ENCODE measurements around the gene MACROH2A1. TPM values are rescaled to one million over a fixed set of nuclear protein-coding genes. Genes with fewer than 3 reads are reported as not detected.

Gene MACROH2A1
- total and polyA plus RNA-seq, 9 of the 15 experiments (the other 6 are each of a cell fraction or from before 2014, with no cell fraction given), result 44.9 to 289 (median 193) TPM

- peaks cover 93% of the 10 kb centered on the region for H3K36me3 ChIP-seq (ENCODE audit: control insufficient read depth, insufficient read depth, low read length)
- 92% methylated on average over 2 of the region's 2 CpGs for WGBS (ENCODE audit: insufficient coverage, low coverage, missing lambda C conversion rate)
- TF ChIP-seq RB1 (IDR thresholded peaks at IDR 0.05; ENCODE audit: low read depth) (no peak), KLF1 (tag; IDR thresholded peaks at IDR 0.05) (no peak), HCFC1 (IDR thresholded peaks at IDR 0.05; ENCODE audit: low read depth, low read length) (no peak), SRSF7 (optimal IDR thresholded peaks at IDR 0.05; ENCODE audit: low read depth, low read length) (no peak), SMARCA5 (IDR thresholded peaks at IDR 0.05) (no peak), ZNF707 (CRISPR knock-in tag; conservative IDR thresholded peaks at IDR 0.05) (no peak), MNT (conservative IDR thresholded peaks at IDR 0.05) (no peak), NFIC (IDR thresholded peaks at IDR 0.05) (no peak), FOXO4 (CRISPR knock-in tag; IDR thresholded peaks at IDR 0.05) (no peak), NFE2L1 (tag; IDR thresholded peaks at IDR 0.05; ENCODE audit: borderline replicate concordance, low read depth) (no peak), SMC3 (conservative IDR thresholded peaks at IDR 0.05; ENCODE audit: insufficient read depth, low read depth, low read length) (no peak), PHB2 (IDR thresholded peaks at IDR 0.05; ENCODE audit: low read depth) (no peak), CEBPB (tag; IDR thresholded peaks at IDR 0.05) (no peak), POLR2G (IDR thresholded peaks at IDR 0.05; ENCODE audit: low read depth, low read length) (no peak), ZNF175 (CRISPR knock-in tag; IDR thresholded peaks at IDR 0.05; ENCODE audit: low read depth) (no peak), ZNF449 (CRISPR knock-in tag; IDR thresholded peaks at IDR 0.05) (no peak), ZNF695 (CRISPR knock-in tag; IDR thresholded peaks at IDR 0.05) (no peak), POLR2A (conservative IDR thresholded peaks at IDR 0.05) (no peak)
- no peak overlapping the region for H3K9ac ChIP-seq (ENCODE audit: insufficient read depth in 1 of 2, low read depth in 2 of 2, low read length in 2 of 2)
- no TSS peak for BruUV-seq (replicated peaks)
- H3K9me1 ChIP-seq (ENCODE audit: control insufficient read depth, insufficient read depth, low read length), result no peaks in the 10 kb centered on the region
- H3K27ac ChIP-seq (ENCODE audit: extremely low read depth, low read depth, low read length), result no peak overlapping the region
- 0 out of 3 replicates have a peak, but pooled peaks cover 5% of the 10 kb centered on the region for H3K79me2 ChIP-seq (ENCODE audit: control insufficient read depth, insufficient read depth, low read length)
- peak; percentile 49 for FAIRE-seq
- no peak overlapping the region for H3K4me2 ChIP-seq (ENCODE audit: insufficient read depth, low read length)
- H3K9me3 ChIP-seq (replicated peaks; ENCODE audit: control insufficient read depth, insufficient read depth, low read depth, low read length), result no peaks in the 10 kb centered on the region
- no peak overlapping the region for H3K4me3 ChIP-seq
- no peaks in the 10 kb centered on the region for H3K4me1 ChIP-seq (replicated peaks in 1 of 2; ENCODE audit: control insufficient read depth in 2 of 2, insufficient read depth in 2 of 2, low read length in 2 of 2)
- ChIA-PET CTCF (ENCODE audit: low intra/inter-chr PET ratio) (no interaction called here), POLR2A (interaction anchor here (0.7 to 1.5 kb wide), 2 partner anchors 9 to 12 kb away, joined by 3 to 4 read pairs; no protein-coding TSS in a partner anchor)
- H2AFZ ChIP-seq (ENCODE audit: low read depth, low read length), result no peak overlapping the region
- H4K20me1 ChIP-seq (replicated peaks; ENCODE audit: control insufficient read depth, insufficient read depth, low read length), result peaks cover 1% of the 10 kb centered on the region; the same call in 1 of the 2 replicates
- intact Hi-C loops (cut with micrococcal nuclease) (no loop called here), in situ Hi-C loops (cut with MboI) (no loop called here)
- ATAC-seq, result no peak
- no peak for DNase-seq (ENCODE audit: extremely low read depth in 1 of 4, low spot score in 3 of 4)
- H3K27me3 ChIP-seq (ENCODE audit: control insufficient read depth in 2 of 2, insufficient read depth in 2 of 2, low read length in 2 of 2), result no peaks in the 10 kb centered on the region
Measured at GRCh38 chr5:135367076-135367475, 32.0 kb downstream of the MACROH2A1 start.

Measured in K562 (cell line).